ENCODE data around the gene MCM9. TPM values are rescaled to one million over a fixed set of nuclear protein-coding genes. Genes with fewer than 3 reads are reported as not detected.

MCM9 gene
- polyA plus RNA-seq, 3 donors, result 9.4 to 11.9 (median 9.8) TPM

GRCh38 chr6:118789419-118789818 lies 145.5 kb downstream of the MCM9 start:
- no peak overlapping the region for H3K27ac Mint-ChIP-seq
- no peak for TF ChIP-seq CTCF (IDR thresholded peaks at IDR 0.05)
- H2AFZ ChIP-seq (ENCODE audit: insufficient read depth, low read depth, low read length, poor library complexity, severe bottlenecking), result no peak overlapping the region

GRCh38 chr6:118788702-118789101 lies 146.3 kb downstream of the MCM9 start:
- Histone ChIP-seq H3K4me1 (ENCODE audit: control insufficient read depth in 1 of 2, insufficient read depth in 2 of 2, low read length in 2 of 2) (peaks cover 23 to 29% of the 10 kb centered on the region in 2 donors), H3K27me3 (ENCODE audit: control insufficient read depth in 2 of 2, insufficient read depth in 2 of 2, low read length in 2 of 2) (no peaks in the 10 kb centered on the region), H3K9me3 (replicated peaks in 1 of 2; ENCODE audit: control insufficient read depth in 1 of 2, insufficient read depth in 1 of 2, low read length in 2 of 2) (peaks cover 0 to 2% of the 10 kb centered on the region in 2 donors), H3K4me2 (replicated peaks; ENCODE audit: extremely low read depth, low read length, poor library complexity, severe bottlenecking) (no peak overlapping the region), H3K27ac (ENCODE audit: low read depth in 1 of 2, low read length in 2 of 2) (no peak overlapping the region), H4K20me1 (ENCODE audit: insufficient read depth, low read length) (no peaks in the 10 kb centered on the region), H3K4me3 (replicated peaks in 1 of 3; ENCODE audit: low read depth in 2 of 3, low read length in 3 of 3) (no peak overlapping the region), H3K36me3 (replicated peaks in 1 of 2; ENCODE audit: control insufficient read depth in 1 of 2, insufficient read depth in 2 of 2, low read length in 2 of 2) (no peaks in the 10 kb centered on the region), H3K9ac (ENCODE audit: insufficient read depth, low read length, poor library complexity, severe bottlenecking) (no peak overlapping the region), H3K79me2 (ENCODE audit: insufficient read depth, low read length) (no peaks in the 10 kb centered on the region), H2AFZ (ENCODE audit: insufficient read depth, low read depth, low read length, poor library complexity, severe bottlenecking) (no peak overlapping the region)
- Mint-ChIP-seq H3K4me1 (peaks cover 31% of the 10 kb centered on the region), H3K27me3 (ENCODE audit: low read depth in 3 of 3) (no peaks in the 10 kb centered on the region), H3K9me3 (peaks cover 0 to 6% (median 2%) of the 10 kb centered on the region in 7 donors), H3K4me3 (no peak overlapping the region), H3K27ac (peak overlapping the region in 5 of 7 donors; percentile 71 to 88 (median 78)), H3K36me3 (peaks cover 2% of the 10 kb centered on the region in 2 donors)
- WGBS (ENCODE audit: insufficient coverage), result no CpG with 5 or more reads among the region's 4 CpGs
- intact Hi-C loops (cut with micrococcal nuclease), result no loop called here
- DNase-seq, result no peak
- TF ChIP-seq CTCF (IDR thresholded peaks at IDR 0.05), result no peak

More at GRCh38 chr6:118789419-118789818, 145.5 kb downstream of the MCM9 start:
- Mint-ChIP-seq H3K36me3 (peaks cover 2% of the 10 kb centered on the region in 2 donors), H3K9me3 (peaks cover 0 to 6% (median 2%) of the 10 kb centered on the region in 7 donors), H3K4me1 (peaks cover 25% of the 10 kb centered on the region), H3K4me3 (no peak overlapping the region), H3K27me3 (ENCODE audit: low read depth in 3 of 3) (no peaks in the 10 kb centered on the region)
- intact Hi-C loops (cut with micrococcal nuclease), result no loop called here
- Histone ChIP-seq H4K20me1 (ENCODE audit: insufficient read depth, low read length) (no peaks in the 10 kb centered on the region), H3K9ac (ENCODE audit: insufficient read depth, low read length, poor library complexity, severe bottlenecking) (no peak overlapping the region), H3K4me2 (replicated peaks; ENCODE audit: extremely low read depth, low read length, poor library complexity, severe bottlenecking) (no peak overlapping the region), H3K9me3 (replicated peaks in 1 of 2; ENCODE audit: control insufficient read depth in 1 of 2, insufficient read depth in 1 of 2, low read length in 2 of 2) (peaks cover 0 to 2% of the 10 kb centered on the region in 2 donors), H3K79me2 (ENCODE audit: insufficient read depth, low read length) (no peaks in the 10 kb centered on the region), H3K27me3 (ENCODE audit: control insufficient read depth in 2 of 2, insufficient read depth in 2 of 2, low read length in 2 of 2) (no peaks in the 10 kb centered on the region), H3K36me3 (replicated peaks in 1 of 2; ENCODE audit: control insufficient read depth in 1 of 2, insufficient read depth in 2 of 2, low read length in 2 of 2) (no peaks in the 10 kb centered on the region), H3K4me3 (replicated peaks in 1 of 3; ENCODE audit: low read depth in 2 of 3, low read length in 3 of 3) (no peak overlapping the region), H3K4me1 (ENCODE audit: control insufficient read depth in 1 of 2, insufficient read depth in 2 of 2, low read length in 2 of 2) (peaks cover 21 to 22% of the 10 kb centered on the region in 2 donors), H3K27ac (ENCODE audit: low read depth in 1 of 2, low read length in 2 of 2) (no peak overlapping the region)
- WGBS (ENCODE audit: insufficient coverage), result 90% methylated on average over 2 of the region's 5 CpGs
- no peak for DNase-seq

All from CD14-positive monocyte (primary cell).